NCI-H1105 (cell line): ENCODE results near the gene QKI.

ENCODE experiments used
- DNase-seq: peaks from one replicate; lab custom pipeline; 2025; lab: John Stamatoyannopoulos, UW

The QKI gene

GRCh38 chr6:163617549-163617948, 203.0 kb downstream of the QKI start:
- no peak for DNase-seq

- DNase-seq, result no peak
These were observed 205.6 kb downstream of the QKI start for GRCh38 chr6:163620101-163620500.

GRCh38 chr6:163620670-163621330, 206.3 kb downstream of the QKI start:
- no peak for DNase-seq

- no peak for DNase-seq
These were observed 210.7 kb downstream of the QKI start for GRCh38 chr6:163625265-163625664.

GRCh38 chr6:163626073-163626867, 211.8 kb downstream of the QKI start:
- no peak for DNase-seq

GRCh38 chr6:163627274-163628062, 212.9 kb downstream of the QKI start:
- DNase-seq, result no peak
